T-helper 2 cell treated with Interferon-gamma antibody and Interleukin-4, amounts not matched to agents 100 ng/mL and 5 ng/mL, for 36 hours (primary cell): ENCODE data around the gene GZMA. TPM values are rescaled to one million over a fixed set of nuclear protein-coding genes. Genes with fewer than 3 reads are reported as not detected.
"Not testable (repeated sequence)": the region's sequence is repeated elsewhere in the genome, so short reads cannot be mapped to it uniquely, and the experiment has no call there.

ENCODE experiments used
- intact Hi-C: fragments of 100-400 bp; cut with micrococcal nuclease; formaldehyde crosslinking; loops from one replicate; pipeline ENCODE4 v1.15.1; 2023
- total RNA-seq: library from RNA; stranded (reverse); gene quantifications from 2 replicates; pipeline ENCODE4 v1.2.3, GENCODE V29; 2022

Gene GZMA
- total RNA-seq, 1 donor from 2014 or later: 738 TPM

- intact Hi-C loops: not testable (repeated sequence)
These were observed 3.5 kb downstream of the GZMA start for GRCh38 chr5:55105976-55106375.

GRCh38 chr5:55108661-55109060 lies 6.2 kb downstream of the GZMA start:
- intact Hi-C loops: no loop called here

GRCh38 chr5:55110217-55110616 lies 7.8 kb downstream of the GZMA start:
- intact Hi-C loops: no loop called here

GRCh38 chr5:55113327-55113726 lies 10.9 kb downstream of the GZMA start:
- intact Hi-C loops: no loop called here

- intact Hi-C loops: no loop called here
These were observed 11.6 kb downstream of the GZMA start for GRCh38 chr5:55114061-55114460.

GRCh38 chr5:55123365-55123764 lies 20.9 kb downstream of the GZMA start:
- intact Hi-C loops: no loop called here

- intact Hi-C loops: loop anchor here (1.0 to 2.0 kb wide), 4 partner anchors 32 to 97 kb away; partner anchors contain the start of gene GZMA
These were observed 31.7 kb downstream of the GZMA start for GRCh38 chr5:55134053-55134722.

- intact Hi-C loops: no loop called here
These were observed 34.1 kb downstream of the GZMA start for GRCh38 chr5:55136521-55136920.

- intact Hi-C loops: no loop called here
These were observed 38.6 kb downstream of the GZMA start for GRCh38 chr5:55140908-55141665.

GRCh38 chr5:55141945-55142690 lies 39.7 kb downstream of the GZMA start:
- intact Hi-C loops: loop anchor here (2.0 kb wide), 1 partner anchor 105 kb away; no protein-coding TSS in a partner anchor

GRCh38 chr5:55143624-55144023 lies 41.2 kb downstream of the GZMA start:
- intact Hi-C loops: loop anchor here (2.0 kb wide), 1 partner anchor 107 kb away; no protein-coding TSS in a partner anchor

- intact Hi-C loops: loop anchor here (1.0 to 2.0 kb wide), 5 partner anchors 44 to 240 kb away; partner anchors contain the start of gene GZMA
These were observed 43.6 kb downstream of the GZMA start for GRCh38 chr5:55146080-55146479.

GRCh38 chr5:55146543-55147151 lies 44.2 kb downstream of the GZMA start:
- intact Hi-C loops: loop anchor here (1.0 to 2.0 kb wide), 5 partner anchors 44 to 240 kb away; partner anchors contain the start of gene GZMA

- intact Hi-C loops: no loop called here
These were observed 46.9 kb downstream of the GZMA start for GRCh38 chr5:55149308-55149795.

GRCh38 chr5:55151923-55152842 lies 49.7 kb downstream of the GZMA start:
- intact Hi-C loops: no loop called here

GRCh38 chr5:55154873-55155272 lies 52.4 kb downstream of the GZMA start:
- intact Hi-C loops: no loop called here
